GM12875 (cell line): Measurements from ENCODE around the gene CCDC175.

Source experiments
- H3K4me3 ChIP-seq: one replicate; pipeline ENCODE4 v1.5.1; 2011; ENCODE audit warnings: low read depth, low read length, control low read depth
- TF ChIP-seq, protein P1 (sequence below): IDR thresholded peaks from 2 replicates; pipeline ENCODE4 v1.5.1; 2011; ENCODE audit warnings: low read depth, mild to moderate bottlenecking, control low read depth, inconsistent platforms, low read length, moderate library complexity, borderline replicate concordance; ENCODE audit not compliant: insufficient read depth

The CCDC175 gene

DNA sequence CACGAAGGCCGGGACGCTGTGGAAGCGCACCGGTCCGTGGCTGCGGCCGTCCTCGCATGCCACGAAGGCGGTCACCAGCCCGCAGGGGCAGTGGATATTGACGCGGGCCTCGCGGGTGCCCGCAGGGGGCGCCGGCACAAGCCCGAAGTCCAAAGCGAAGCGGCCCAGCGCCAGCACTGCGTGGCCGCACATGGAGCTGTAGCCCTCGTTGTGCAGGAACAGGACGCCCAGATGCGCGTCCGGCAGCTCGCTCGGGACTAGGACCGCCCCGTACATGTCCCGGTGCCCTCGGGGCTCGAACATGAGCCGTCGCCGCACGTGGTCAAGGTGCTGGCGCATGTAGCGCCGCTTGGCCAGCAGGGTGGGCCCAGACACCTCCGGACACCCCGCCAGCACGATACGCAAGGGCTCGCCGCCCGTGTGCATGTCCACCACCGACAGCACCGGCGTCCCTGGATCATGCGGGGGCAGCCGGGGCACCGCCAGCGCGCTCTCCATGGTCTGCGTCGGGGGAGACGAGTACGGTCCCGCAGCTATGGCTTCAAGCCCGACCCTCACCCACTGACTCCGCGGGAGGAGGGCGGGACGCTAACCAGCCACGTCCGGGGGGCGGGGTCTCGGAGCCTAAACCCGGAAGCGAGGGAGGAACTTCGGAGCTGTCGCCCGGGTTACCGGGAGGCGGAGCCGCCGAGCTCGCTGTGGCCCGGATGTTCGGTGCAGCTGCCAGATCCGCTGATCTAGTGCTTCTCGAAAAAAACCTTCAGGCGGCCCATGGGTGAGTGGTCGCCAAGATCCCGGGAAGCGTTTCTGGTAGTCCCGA is 92.6 kb downstream of the CCDC175 start, which contains the start of the genes JKAMP and L3HYPDH:
JKAMP (plus strand) TSS at position 699 of the 820 bp plus-strand sequence; CDS start at position 772, 73 bp downstream.
L3HYPDH (minus strand) TSS at position 590 of the 820 bp plus-strand sequence; CDS start at position 498, 92 bp downstream.
- TF ChIP-seq, protein P1, sequence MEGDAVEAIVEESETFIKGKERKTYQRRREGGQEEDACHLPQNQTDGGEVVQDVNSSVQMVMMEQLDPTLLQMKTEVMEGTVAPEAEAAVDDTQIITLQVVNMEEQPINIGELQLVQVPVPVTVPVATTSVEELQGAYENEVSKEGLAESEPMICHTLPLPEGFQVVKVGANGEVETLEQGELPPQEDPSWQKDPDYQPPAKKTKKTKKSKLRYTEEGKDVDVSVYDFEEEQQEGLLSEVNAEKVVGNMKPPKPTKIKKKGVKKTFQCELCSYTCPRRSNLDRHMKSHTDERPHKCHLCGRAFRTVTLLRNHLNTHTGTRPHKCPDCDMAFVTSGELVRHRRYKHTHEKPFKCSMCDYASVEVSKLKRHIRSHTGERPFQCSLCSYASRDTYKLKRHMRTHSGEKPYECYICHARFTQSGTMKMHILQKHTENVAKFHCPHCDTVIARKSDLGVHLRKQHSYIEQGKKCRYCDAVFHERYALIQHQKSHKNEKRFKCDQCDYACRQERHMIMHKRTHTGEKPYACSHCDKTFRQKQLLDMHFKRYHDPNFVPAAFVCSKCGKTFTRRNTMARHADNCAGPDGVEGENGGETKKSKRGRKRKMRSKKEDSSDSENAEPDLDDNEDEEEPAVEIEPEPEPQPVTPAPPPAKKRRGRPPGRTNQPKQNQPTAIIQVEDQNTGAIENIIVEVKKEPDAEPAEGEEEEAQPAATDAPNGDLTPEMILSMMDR: peak; percentile 45; the same call in 1 of the 2 replicates
- peak within 1 kb of the TSS; percentile 88 for H3K4me3 ChIP-seq

DNA sequence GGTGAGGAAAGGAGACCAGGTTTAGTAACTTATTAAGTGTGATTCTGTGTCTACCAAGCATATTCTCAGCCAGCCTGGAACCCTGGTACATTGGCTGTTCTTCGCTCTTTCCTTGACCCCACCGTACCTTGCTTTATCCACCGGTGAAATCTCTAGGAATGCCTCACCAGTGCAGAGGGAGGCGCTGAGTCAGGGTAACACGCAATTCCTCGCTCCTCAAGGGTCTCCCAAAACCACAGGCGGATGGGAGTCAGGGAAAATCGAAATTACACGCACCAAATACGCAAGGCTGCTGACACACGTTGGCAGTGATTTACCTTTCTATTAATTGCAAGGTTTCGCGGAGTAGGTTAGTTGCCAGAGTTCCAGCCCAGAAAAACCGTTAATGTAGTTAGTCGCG is 93.2 kb downstream of the CCDC175 start:
- H3K4me3 ChIP-seq: peak overlapping the region; percentile 88
- TF ChIP-seq, protein P1: no peak

DNA sequence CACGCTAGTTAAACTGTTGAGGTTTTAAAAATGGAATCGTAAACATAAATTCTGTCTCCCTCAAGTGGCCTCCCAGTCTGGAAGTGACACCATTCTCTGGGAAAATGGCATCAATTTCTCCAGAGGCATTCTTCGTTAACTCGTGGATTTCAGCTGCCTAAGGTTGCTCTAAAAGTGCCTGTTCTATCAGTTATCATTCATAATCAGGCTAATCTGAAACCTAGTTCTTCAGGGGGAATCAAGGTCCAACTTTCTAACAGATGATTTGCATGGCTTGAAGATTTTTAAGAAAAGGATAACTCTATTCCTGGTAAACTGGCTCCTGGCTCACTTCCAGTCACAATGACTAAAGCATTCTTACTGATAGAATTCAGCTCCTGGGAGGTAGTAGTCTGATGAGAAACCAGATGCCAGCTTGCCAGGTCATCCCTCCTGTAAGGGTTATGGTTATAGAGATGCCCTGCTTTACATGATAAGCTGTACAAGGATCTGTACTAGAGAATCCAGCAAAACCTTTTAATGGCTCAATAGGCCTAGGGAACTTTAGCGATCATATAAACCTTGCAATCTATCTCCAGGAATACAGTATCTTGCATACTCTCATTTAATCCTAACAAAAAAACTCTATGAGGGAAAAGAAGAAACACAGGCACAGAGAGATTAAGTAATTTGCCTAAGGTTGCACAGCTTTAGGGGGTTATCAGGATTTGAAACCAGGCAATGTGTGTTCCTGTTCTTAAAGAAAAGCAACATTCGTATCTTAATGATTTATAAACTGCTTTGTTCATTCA is 93.9 kb downstream of the CCDC175 start:
- TF ChIP-seq, protein P1: no peak
- H3K4me3 ChIP-seq: peak overlapping the region; percentile 88

DNA sequence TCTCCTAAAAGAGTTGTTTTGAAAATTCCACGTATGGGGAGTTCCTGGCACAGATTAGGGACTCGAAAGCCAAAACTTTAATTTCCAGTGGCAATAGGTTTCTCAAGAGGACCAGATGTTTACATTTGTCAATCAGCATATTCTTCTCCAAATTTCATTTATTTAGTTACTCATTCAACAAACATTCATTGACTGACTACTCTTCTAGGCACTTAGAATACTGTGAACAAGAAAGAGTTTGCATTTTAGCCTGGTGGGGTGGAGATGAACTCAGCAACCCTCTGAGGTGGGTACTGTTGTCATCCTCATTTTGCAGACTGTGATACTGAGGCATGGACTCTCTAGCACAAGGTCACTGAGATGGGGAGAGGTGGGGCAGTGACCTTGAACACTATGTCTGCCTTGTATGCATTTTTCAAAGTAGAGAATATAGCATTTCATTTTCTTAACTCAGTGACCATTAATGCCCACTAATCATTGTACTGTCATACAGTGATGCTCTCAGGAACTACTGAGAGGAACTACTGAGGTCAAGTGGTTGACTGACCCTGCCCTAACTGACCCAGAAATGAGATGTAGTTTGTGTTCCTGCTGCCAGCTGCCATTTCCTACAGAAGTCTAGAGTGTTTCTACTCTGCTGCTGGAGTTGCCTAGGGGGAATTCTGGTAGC is 94.6 kb downstream of the CCDC175 start:
- TF ChIP-seq, protein P1: no peak
- H3K4me3 ChIP-seq: no peak overlapping the region

DNA sequence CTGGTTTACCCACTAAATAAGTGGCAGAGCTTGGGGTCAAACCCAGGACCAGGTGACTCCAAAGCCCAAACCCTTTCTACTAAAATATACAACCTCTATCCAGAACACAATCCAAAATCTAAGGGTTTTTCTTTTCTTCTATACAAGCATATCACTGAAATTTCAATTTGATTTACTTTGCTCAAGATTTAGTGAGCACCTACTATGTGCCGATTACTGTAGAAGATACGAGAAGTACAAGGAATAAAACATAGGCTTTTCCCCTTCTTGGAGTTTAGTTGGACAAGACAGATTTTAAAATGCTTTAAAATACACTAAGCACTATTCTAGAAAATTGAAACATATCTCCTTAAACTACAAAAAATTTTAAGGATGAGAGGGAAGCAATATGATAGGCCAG is 95.2 kb downstream of the CCDC175 start:
- H3K4me3 ChIP-seq: no peak overlapping the region
- TF ChIP-seq, protein P1: no peak

DNA sequence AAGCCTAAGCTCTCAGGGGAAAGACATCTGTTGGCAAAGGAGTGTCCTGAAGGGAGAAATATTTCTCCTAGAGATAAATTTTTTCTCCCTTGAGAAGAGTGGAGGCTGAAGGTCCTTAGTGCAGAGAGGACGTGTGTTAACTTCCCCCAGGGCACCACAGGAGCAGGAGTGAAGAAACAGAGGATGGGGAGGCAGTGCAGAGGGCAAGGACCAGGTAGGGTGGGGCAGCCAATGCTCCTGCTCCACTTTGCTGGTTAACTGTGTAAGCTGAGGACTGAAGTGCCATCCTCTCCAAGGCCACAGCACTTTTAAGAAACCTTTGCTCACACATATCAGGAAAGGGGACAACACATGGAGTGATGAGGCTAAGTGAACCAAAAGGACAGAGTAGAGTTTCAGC is 96.4 kb downstream of the CCDC175 start:
- H3K4me3 ChIP-seq: no peak overlapping the region

More for the DNA sequence above, 96.4 kb downstream of the CCDC175 start:
- TF ChIP-seq, protein P1: no peak
